Choroid plexus epithelial cell (primary cell): Measurements from ENCODE around the gene DNAH8.

Source experiments
- DNase-seq: peaks from one replicate; pipeline ENCODE4 v3.0.0-alpha.2; 2010; ENCODE audit warnings: low read depth
- H3K4me3 ChIP-seq: 2 replicates; pipeline ENCODE4 v1.5.1; 2011; ENCODE audit warnings: low read depth, mild to moderate bottlenecking, control low read depth, low read length, moderate library complexity
- CTCF ChIP-seq: conservative IDR thresholded peaks from 2 replicates; pipeline ENCODE4 v1.5.1; 2011; ENCODE audit warnings: low read depth, mild to moderate bottlenecking, control low read depth, inconsistent platforms, low read length, moderate library complexity

The DNAH8 gene

GRCh38 chr6:39020136-39020535, 305.0 kb downstream of the DNAH8 start:
- no peak for TF ChIP-seq CTCF
- H3K4me3 ChIP-seq: no peak overlapping the region
- DNase-seq: no peak

- H3K4me3 ChIP-seq: no peak overlapping the region
- DNase-seq: no peak
- TF ChIP-seq CTCF: no peak
Observed at GRCh38 chr6:39021041-39021440, 305.9 kb downstream of the DNAH8 start.

- no peak for DNase-seq
- no peak for TF ChIP-seq CTCF
- H3K4me3 ChIP-seq: no peak overlapping the region
Observed at GRCh38 chr6:39021779-39022178, 306.7 kb downstream of the DNAH8 start.

GRCh38 chr6:39026175-39026574, 311.1 kb downstream of the DNAH8 start:
- TF ChIP-seq CTCF: no peak
- H3K4me3 ChIP-seq: no peak overlapping the region
- DNase-seq: no peak

GRCh38 chr6:39029156-39030011, 314.3 kb downstream of the DNAH8 start:
- peak; percentile 19 for DNase-seq
- no peak overlapping the region for H3K4me3 ChIP-seq
- peak; percentile 70 for TF ChIP-seq CTCF

- no peak for DNase-seq
- no peak overlapping the region for H3K4me3 ChIP-seq
- no peak for TF ChIP-seq CTCF
Observed at GRCh38 chr6:39035681-39036080, 320.6 kb downstream of the DNAH8 start.

GRCh38 chr6:39037082-39037508, 322.0 kb downstream of the DNAH8 start:
- H3K4me3 ChIP-seq: no peak overlapping the region
- no peak for DNase-seq
- no peak for TF ChIP-seq CTCF
